HepG2 (cell line): Measurements from ENCODE around the gene BCL2L1. TPM values are rescaled to one million over a fixed set of nuclear protein-coding genes. Genes with fewer than 3 reads are reported as not detected.

Experiments used
- ARHGAP35 ChIP-seq: sonication (generic); formaldehyde crosslinking; IDR thresholded peaks from 2 replicates; pipeline ENCODE4 v1.9.0; 2022; ENCODE audit warnings: mild to moderate bottlenecking, inconsistent platforms, moderate library complexity, missing genetic modification reagents, borderline replicate concordance
- GZF1 ChIP-seq: sonication (generic); formaldehyde crosslinking; IDR thresholded peaks from 2 replicates; pipeline ENCODE4 v1.5.1; 2020; ENCODE audit warnings: mild to moderate bottlenecking, missing genetic modification reagents
- JUNB ChIP-seq: sonication (generic); formaldehyde crosslinking; IDR thresholded peaks from 2 replicates; pipeline ENCODE4 v1.8.0; 2022; ENCODE audit warnings: missing genetic modification reagents, mild to moderate bottlenecking, borderline replicate concordance
- NCOA2 ChIP-seq: sonication (generic); formaldehyde crosslinking; IDR thresholded peaks from 2 replicates; pipeline ENCODE4 v1.8.0; 2022; ENCODE audit warnings: inconsistent platforms
- POLR2G ChIP-seq: fragments of 200-400 bp; formaldehyde crosslinking; IDR thresholded peaks from 2 replicates; pipeline ENCODE4 v1.6.1; 2018; ENCODE audit warnings: mild to moderate bottlenecking, low read depth, low read length, moderate library complexity
- SUZ12 ChIP-seq: fragments of 150-350 bp; IDR thresholded peaks from 2 replicates; pipeline ENCODE4 v1.6.1; 2014; ENCODE audit warnings: low read depth, low read length
- SYNCRIP ChIP-seq: fragments of 200-400 bp; formaldehyde crosslinking; IDR thresholded peaks from 2 replicates; pipeline ENCODE4 v1.6.1; 2018; ENCODE audit warnings: mild to moderate bottlenecking, low read depth, low read length; ENCODE audit not compliant: insufficient read depth
- TCF7L2 ChIP-seq: IDR thresholded peaks from 2 replicates; pipeline ENCODE4 v1.6.1; 2011; ENCODE audit warnings: mild to moderate bottlenecking, low read depth, low read length, moderate library complexity
- TGIF2 ChIP-seq: IDR thresholded peaks from 2 replicates; pipeline ENCODE4 v1.6.1; 2016; ENCODE audit warnings: control low read depth, missing compliant biosample characterization
- ZKSCAN8 ChIP-seq: IDR thresholded peaks from 2 replicates; pipeline ENCODE4 v1.6.1; 2016; ENCODE audit warnings: borderline replicate concordance, missing genetic modification reagents, missing compliant biosample characterization
- ZNF33B ChIP-seq: sonication (generic); formaldehyde crosslinking; IDR thresholded peaks from 2 replicates; pipeline ENCODE4 v1.5.1; 2020; ENCODE audit warnings: mild to moderate bottlenecking, missing genetic modification reagents
- ZNF350 ChIP-seq: sonication (generic); formaldehyde crosslinking; IDR thresholded peaks from 2 replicates; pipeline ENCODE4 v1.4.0; 2020; ENCODE audit warnings: mild to moderate bottlenecking, low read depth, missing genetic modification reagents, borderline replicate concordance
- ZNF713 ChIP-seq: sonication (generic); formaldehyde crosslinking; IDR thresholded peaks from 2 replicates; pipeline ENCODE4 v1.4.0; 2020; ENCODE audit warnings: mild to moderate bottlenecking, missing genetic modification reagents
- polyA plus RNA-seq, 8 experiments: library from polyadenylated mRNA; depleted of rRNA in 3 of 8; stranded (reverse) in 7 of 8; unstranded in 1 of 8; fragments of >200 nt; fragmentation: Illumina TruSeq in 4 of 8; extraction: Trizol in 4 of 8; gene quantifications; 2 replicates each; pipeline versions ENCODE4 v1.2.1 to v1.2.3, GENCODE V29; 2011 to 2016; ENCODE audit warnings: low read depth in 4 of 8, missing spikeins in 1 of 8, mixed read lengths in 1 of 8; ENCODE audit not compliant: insufficient read depth in 1 of 8
- total RNA-seq, 5 experiments: library from RNA; depleted of rRNA; stranded (reverse); fragments of >200 nt; fragmentation: Illumina TruSeq; extraction: Trizol; gene quantifications; 2 replicates each; pipeline ENCODE4 v1.2.3, GENCODE V29; 2016; ENCODE audit warnings: low read depth in 1 of 5
- TF ChIP-seq, protein P1 (sequence below): sonication (generic); formaldehyde crosslinking; IDR thresholded peaks from 2 replicates; pipeline ENCODE4 v1.4.0; 2020; ENCODE audit warnings: missing genetic modification reagents, borderline replicate concordance
- TF ChIP-seq, protein P2 (sequence below): IDR thresholded peaks from 2 replicates; pipeline ENCODE4 v1.4.0; 2020; ENCODE audit warnings: mild to moderate bottlenecking, missing genetic modification reagents
- TF ChIP-seq, protein P3 (sequence below): sonication (generic); formaldehyde crosslinking; IDR thresholded peaks from 2 replicates; pipeline ENCODE4 v1.4.0; 2020; ENCODE audit warnings: missing genetic modification reagents, borderline replicate concordance
- TF ChIP-seq, protein P4 (sequence below): sonication (generic); formaldehyde crosslinking; IDR thresholded peaks from 2 replicates; pipeline ENCODE4 v1.4.0; 2020; ENCODE audit warnings: missing genetic modification reagents

Gene BCL2L1
- total and polyA plus RNA-seq, 2 of the 13 experiments (the other 11 are each of a cell fraction or from before 2014, with no cell fraction given): 164 to 258 TPM

DNA sequence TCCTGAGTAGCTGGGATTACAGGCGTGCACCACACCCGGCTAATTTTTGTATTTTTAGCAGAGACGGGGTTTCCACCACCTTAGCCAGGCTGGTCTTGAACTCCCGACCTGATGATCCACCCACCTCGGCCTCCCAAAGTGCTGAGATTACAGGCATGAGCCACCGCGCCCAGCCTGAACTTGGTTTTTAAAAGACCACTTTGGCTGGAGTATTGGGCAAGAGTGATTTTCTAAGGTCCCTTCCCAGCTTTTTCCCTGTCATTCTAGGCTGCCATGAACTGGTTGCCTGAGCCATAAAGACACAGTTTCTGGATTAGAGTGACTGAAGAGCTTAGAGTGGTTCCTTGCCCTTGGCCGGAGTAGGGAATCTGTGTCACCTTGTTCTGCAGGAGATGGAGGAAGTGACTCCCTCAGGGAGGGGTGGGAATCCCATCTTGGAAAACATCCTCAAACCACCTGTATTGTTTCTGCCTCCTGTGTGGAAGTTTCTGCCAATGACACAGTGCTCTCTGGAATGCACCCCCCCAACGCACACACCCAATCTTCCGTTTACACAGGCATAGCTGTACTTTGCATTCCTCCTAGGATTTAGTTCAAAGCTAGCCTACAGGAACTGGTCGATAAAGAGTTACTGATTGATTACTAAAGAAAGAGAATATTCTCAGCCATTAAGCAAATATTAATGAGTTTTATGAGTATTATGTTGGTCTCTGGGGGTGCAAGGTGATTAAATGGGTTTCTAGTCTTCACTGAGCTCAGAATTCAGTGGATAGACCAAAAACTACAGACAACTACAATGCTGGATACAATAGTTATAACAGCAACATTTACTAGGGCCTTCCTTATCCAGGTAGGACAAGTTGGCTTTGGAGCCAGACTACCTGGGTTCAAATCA, 18.2 kb downstream of the BCL2L1 start (continued):
- TF ChIP-seq, protein P1, sequence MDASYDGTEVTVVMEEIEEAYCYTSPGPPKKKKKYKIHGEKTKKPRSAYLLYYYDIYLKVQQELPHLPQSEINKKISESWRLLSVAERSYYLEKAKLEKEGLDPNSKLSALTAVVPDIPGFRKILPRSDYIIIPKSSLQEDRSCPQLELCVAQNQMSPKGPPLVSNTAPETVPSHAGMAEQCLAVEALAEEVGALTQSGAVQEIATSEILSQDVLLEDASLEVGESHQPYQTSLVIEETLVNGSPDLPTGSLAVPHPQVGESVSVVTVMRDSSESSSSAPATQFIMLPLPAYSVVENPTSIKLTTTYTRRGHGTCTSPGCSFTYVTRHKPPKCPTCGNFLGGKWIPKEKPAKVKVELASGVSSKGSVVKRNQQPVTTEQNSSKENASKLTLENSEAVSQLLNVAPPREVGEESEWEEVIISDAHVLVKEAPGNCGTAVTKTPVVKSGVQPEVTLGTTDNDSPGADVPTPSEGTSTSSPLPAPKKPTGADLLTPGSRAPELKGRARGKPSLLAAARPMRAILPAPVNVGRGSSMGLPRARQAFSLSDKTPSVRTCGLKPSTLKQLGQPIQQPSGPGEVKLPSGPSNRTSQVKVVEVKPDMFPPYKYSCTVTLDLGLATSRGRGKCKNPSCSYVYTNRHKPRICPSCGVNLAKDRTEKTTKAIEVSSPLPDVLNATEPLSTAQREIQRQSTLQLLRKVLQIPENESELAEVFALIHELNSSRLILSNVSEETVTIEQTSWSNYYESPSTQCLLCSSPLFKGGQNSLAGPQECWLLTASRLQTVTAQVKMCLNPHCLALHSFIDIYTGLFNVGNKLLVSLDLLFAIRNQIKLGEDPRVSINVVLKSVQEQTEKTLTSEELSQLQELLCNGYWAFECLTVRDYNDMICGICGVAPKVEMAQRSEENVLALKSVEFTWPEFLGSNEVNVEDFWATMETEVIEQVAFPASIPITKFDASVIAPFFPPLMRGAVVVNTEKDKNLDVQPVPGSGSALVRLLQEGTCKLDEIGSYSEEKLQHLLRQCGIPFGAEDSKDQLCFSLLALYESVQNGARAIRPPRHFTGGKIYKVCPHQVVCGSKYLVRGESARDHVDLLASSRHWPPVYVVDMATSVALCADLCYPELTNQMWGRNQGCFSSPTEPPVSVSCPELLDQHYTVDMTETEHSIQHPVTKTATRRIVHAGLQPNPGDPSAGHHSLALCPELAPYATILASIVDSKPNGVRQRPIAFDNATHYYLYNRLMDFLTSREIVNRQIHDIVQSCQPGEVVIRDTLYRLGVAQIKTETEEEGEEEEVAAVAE: peak; percentile 96
- TF ChIP-seq, protein P2, sequence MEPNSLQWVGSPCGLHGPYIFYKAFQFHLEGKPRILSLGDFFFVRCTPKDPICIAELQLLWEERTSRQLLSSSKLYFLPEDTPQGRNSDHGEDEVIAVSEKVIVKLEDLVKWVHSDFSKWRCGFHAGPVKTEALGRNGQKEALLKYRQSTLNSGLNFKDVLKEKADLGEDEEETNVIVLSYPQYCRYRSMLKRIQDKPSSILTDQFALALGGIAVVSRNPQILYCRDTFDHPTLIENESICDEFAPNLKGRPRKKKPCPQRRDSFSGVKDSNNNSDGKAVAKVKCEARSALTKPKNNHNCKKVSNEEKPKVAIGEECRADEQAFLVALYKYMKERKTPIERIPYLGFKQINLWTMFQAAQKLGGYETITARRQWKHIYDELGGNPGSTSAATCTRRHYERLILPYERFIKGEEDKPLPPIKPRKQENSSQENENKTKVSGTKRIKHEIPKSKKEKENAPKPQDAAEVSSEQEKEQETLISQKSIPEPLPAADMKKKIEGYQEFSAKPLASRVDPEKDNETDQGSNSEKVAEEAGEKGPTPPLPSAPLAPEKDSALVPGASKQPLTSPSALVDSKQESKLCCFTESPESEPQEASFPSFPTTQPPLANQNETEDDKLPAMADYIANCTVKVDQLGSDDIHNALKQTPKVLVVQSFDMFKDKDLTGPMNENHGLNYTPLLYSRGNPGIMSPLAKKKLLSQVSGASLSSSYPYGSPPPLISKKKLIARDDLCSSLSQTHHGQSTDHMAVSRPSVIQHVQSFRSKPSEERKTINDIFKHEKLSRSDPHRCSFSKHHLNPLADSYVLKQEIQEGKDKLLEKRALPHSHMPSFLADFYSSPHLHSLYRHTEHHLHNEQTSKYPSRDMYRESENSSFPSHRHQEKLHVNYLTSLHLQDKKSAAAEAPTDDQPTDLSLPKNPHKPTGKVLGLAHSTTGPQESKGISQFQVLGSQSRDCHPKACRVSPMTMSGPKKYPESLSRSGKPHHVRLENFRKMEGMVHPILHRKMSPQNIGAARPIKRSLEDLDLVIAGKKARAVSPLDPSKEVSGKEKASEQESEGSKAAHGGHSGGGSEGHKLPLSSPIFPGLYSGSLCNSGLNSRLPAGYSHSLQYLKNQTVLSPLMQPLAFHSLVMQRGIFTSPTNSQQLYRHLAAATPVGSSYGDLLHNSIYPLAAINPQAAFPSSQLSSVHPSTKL: peak; percentile 100
- TF ChIP-seq SYNCRIP (no peak), SUZ12 (no peak), POLR2G (peak; percentile 65), JUNB (CRISPR knock-in tag) (peak; percentile 99), ZNF33B (peak; percentile 98), ZNF713 (CRISPR knock-in tag) (peak; percentile 71; the same call in 1 of the 2 replicates), TCF7L2 (peak; percentile 96), GZF1 (CRISPR knock-in tag) (peak; percentile 88; the same call in 1 of the 2 replicates), ZNF350 (CRISPR knock-in tag) (peak; percentile 97), TGIF2 (CRISPR knock-in tag) (peak; percentile 86; the same call in 1 of the 2 replicates), ARHGAP35 (CRISPR knock-in tag) (peak; percentile 95; the same call in 1 of the 2 replicates), ZKSCAN8 (CRISPR knock-in tag) (peak; percentile 98), NCOA2 (CRISPR knock-in tag) (peak; percentile 100)
- TF ChIP-seq, protein P3, sequence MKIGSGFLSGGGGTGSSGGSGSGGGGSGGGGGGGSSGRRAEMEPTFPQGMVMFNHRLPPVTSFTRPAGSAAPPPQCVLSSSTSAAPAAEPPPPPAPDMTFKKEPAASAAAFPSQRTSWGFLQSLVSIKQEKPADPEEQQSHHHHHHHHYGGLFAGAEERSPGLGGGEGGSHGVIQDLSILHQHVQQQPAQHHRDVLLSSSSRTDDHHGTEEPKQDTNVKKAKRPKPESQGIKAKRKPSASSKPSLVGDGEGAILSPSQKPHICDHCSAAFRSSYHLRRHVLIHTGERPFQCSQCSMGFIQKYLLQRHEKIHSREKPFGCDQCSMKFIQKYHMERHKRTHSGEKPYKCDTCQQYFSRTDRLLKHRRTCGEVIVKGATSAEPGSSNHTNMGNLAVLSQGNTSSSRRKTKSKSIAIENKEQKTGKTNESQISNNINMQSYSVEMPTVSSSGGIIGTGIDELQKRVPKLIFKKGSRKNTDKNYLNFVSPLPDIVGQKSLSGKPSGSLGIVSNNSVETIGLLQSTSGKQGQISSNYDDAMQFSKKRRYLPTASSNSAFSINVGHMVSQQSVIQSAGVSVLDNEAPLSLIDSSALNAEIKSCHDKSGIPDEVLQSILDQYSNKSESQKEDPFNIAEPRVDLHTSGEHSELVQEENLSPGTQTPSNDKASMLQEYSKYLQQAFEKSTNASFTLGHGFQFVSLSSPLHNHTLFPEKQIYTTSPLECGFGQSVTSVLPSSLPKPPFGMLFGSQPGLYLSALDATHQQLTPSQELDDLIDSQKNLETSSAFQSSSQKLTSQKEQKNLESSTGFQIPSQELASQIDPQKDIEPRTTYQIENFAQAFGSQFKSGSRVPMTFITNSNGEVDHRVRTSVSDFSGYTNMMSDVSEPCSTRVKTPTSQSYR: peak; percentile 96
- TF ChIP-seq, protein P4, sequence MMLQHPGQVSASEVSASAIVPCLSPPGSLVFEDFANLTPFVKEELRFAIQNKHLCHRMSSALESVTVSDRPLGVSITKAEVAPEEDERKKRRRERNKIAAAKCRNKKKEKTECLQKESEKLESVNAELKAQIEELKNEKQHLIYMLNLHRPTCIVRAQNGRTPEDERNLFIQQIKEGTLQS (CRISPR knock-in tag): peak; percentile 99
